ENCODE data around the gene ZNF593.
A peak's percentile ranks its signal among the peaks of the same experiment; 100 is the strongest.

ZNF593 gene

GRCh38 chr1:26164036-26164860 is 5.5 kb upstream of the ZNF593 start:
- Histone ChIP-seq H3K36me3 (ENCODE audit: control insufficient read depth, insufficient read depth, low read length) (no peaks in the 10 kb centered on the region), H3K27me3 (replicated peaks; ENCODE audit: control insufficient read depth, insufficient read depth, low read length) (no peaks in the 10 kb centered on the region; the same call in none of the 2 replicates), H3K4me3 (replicated peaks; ENCODE audit: low read depth, low read length) (peak overlapping the region; percentile 37)
- no peak for DNase-seq (ENCODE audit: extremely low read depth, insufficient read length)
- TF ChIP-seq CTCF (IDR thresholded peaks at IDR 0.05; ENCODE audit: insufficient read depth, low read length, poor library complexity, severe bottlenecking), result peak; percentile 17

- no peak for DNase-seq (ENCODE audit: extremely low read depth, insufficient read length)
- no peak for TF ChIP-seq CTCF (IDR thresholded peaks at IDR 0.05; ENCODE audit: insufficient read depth, low read length, poor library complexity, severe bottlenecking)
- no peaks in the 10 kb centered on the region; the same call in none of the 2 replicates for H3K27me3 ChIP-seq (replicated peaks; ENCODE audit: control insufficient read depth, insufficient read depth, low read length)
- H3K36me3 ChIP-seq (ENCODE audit: control insufficient read depth, insufficient read depth, low read length), result no peaks in the 10 kb centered on the region
- no peak overlapping the region for H3K4me3 ChIP-seq (replicated peaks; ENCODE audit: low read depth, low read length)
Measured at GRCh38 chr1:26164861-26165842, 4.6 kb upstream of the ZNF593 start.

- TF ChIP-seq CTCF (IDR thresholded peaks at IDR 0.05; ENCODE audit: insufficient read depth, low read length, poor library complexity, severe bottlenecking), result no peak
- no peak overlapping the region for H3K4me3 ChIP-seq (replicated peaks; ENCODE audit: low read depth, low read length)
- no peaks in the 10 kb centered on the region; the same call in 1 of the 2 replicates for H3K27me3 ChIP-seq (replicated peaks; ENCODE audit: control insufficient read depth, insufficient read depth, low read length)
- H3K36me3 ChIP-seq (ENCODE audit: control insufficient read depth, insufficient read depth, low read length), result no peaks in the 10 kb centered on the region
- no peak for DNase-seq (ENCODE audit: extremely low read depth, insufficient read length)
Measured at GRCh38 chr1:26166719-26167281, 2.9 kb upstream of the ZNF593 start.

GRCh38 chr1:26168410-26169197 is 1.1 kb upstream of the ZNF593 start, which contains the start of gene C1orf232:
TSS of gene C1orf232 (minus strand) at chr1:26168963. CDS start at chr1:26168499, 464 bp downstream.
- H3K36me3 ChIP-seq (ENCODE audit: control insufficient read depth, insufficient read depth, low read length), result no peaks in the 10 kb centered on the region
- no peaks in the 10 kb centered on the region; the same call in 1 of the 2 replicates for H3K27me3 ChIP-seq (replicated peaks; ENCODE audit: control insufficient read depth, insufficient read depth, low read length)
- TF ChIP-seq CTCF (IDR thresholded peaks at IDR 0.05; ENCODE audit: insufficient read depth, low read length, poor library complexity, severe bottlenecking), result no peak
- DNase-seq (ENCODE audit: extremely low read depth, insufficient read length), result no peak
- H3K4me3 ChIP-seq (replicated peaks; ENCODE audit: low read depth, low read length), result peak within 1 kb of the TSS; percentile 88

- Histone ChIP-seq H3K27me3 (replicated peaks; ENCODE audit: control insufficient read depth, insufficient read depth, low read length) (no peaks in the 10 kb centered on the region; the same call in 1 of the 2 replicates), H3K4me3 (replicated peaks; ENCODE audit: low read depth, low read length) (no peak overlapping the region), H3K36me3 (ENCODE audit: control insufficient read depth, insufficient read depth, low read length) (no peaks in the 10 kb centered on the region)
- TF ChIP-seq CTCF (IDR thresholded peaks at IDR 0.05; ENCODE audit: insufficient read depth, low read length, poor library complexity, severe bottlenecking), result no peak
- no peak for DNase-seq (ENCODE audit: extremely low read depth, insufficient read length)
Measured at GRCh38 chr1:26169198-26169554, 532 bp upstream of the ZNF593 start.

Data from GM06990 (cell line).